Stomach smooth muscle (tissue), 2 donors: ENCODE data around the gene C12orf75.

ENCODE experiments used
- H3K27ac ChIP-seq: one replicate; pipeline ENCODE4 v1.7.0; 2013; ENCODE audit warnings: mild to moderate bottlenecking, low read length, inconsistent platforms
- H3K27me3 ChIP-seq, 2 donors: one replicate each; pipeline ENCODE4 v1.7.0; 2013; ENCODE audit warnings: low read length in 2 of 2; ENCODE audit not compliant: insufficient read depth in 2 of 2, control insufficient read depth in 1 of 2
- H3K36me3 ChIP-seq, 2 donors: one replicate each; pipeline ENCODE4 v1.7.0; 2013; ENCODE audit warnings: low read length in 2 of 2; ENCODE audit not compliant: control insufficient read depth in 2 of 2, insufficient read depth in 2 of 2
- H3K4me1 ChIP-seq: one replicate; pipeline ENCODE4 v1.7.0; 2013; ENCODE audit warnings: low read length; ENCODE audit not compliant: control insufficient read depth, insufficient read depth
- H3K4me3 ChIP-seq, 2 donors: one replicate each; pipeline ENCODE4 v1.7.0; 2013; ENCODE audit warnings: low read length in 2 of 2
- H3K9ac ChIP-seq, 2 donors: one replicate each; pipeline ENCODE4 v1.7.0; 2013; ENCODE audit warnings: low read length in 2 of 2, mild to moderate bottlenecking in 1 of 2
- H3K9me3 ChIP-seq, 2 donors: one replicate each; pipeline ENCODE4 v1.7.0; 2013; ENCODE audit warnings: low read length in 2 of 2; ENCODE audit not compliant: control insufficient read depth in 2 of 2
- donor health status: healthy.
- donor health status: Pancreatic carcinoma.

C12orf75 gene

DNA sequence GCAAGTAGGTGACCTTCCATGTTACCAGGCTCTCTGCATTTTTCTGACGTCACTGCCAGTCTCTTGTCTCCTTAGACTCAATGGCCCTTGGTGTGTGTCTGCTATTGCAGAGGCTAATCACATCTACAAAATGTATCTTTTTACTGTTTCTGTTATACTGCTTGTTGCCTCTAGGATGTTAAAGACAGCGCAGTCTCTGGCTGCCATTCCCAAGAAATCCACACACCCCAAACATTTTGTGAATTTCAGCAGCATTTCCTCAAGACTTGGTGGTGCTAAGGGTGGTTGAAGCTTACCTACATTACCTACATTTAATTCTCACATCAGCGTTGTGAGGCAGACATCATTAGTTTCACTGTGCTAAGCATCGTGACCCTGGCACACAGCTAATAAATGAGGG is 87.2 kb downstream of the C12orf75 start:
- no peak overlapping the region for H3K27ac ChIP-seq
- H3K9ac ChIP-seq: no peak overlapping the region
- H3K4me3 ChIP-seq: no peak overlapping the region
- H3K9me3 ChIP-seq: no peaks in the 10 kb centered on the region
- no peaks in the 10 kb centered on the region for H3K36me3 ChIP-seq
- H3K4me1 ChIP-seq: no peaks in the 10 kb centered on the region
- H3K27me3 ChIP-seq: peaks cover 0 to 2% of the 10 kb centered on the region in 2 donors

DNA sequence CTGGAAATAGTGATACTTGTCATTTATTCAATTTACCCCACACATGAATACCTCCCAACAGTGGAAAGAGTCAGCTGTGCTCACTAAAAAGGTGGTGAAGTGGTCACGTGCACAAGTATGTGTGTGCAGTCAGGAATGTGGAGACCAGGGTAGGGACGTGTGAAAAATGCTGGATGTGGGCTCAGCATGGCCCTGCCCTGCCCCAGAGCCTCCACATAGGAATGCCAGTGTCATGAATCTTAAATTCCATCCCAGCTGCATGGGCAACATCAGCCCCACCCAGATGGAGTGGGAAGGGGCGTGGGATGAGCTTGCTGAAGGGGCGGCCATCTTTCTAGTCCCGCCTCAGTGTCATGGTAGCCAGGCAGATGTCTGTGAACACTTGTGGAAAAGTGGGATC is 87.7 kb downstream of the C12orf75 start:
- no peaks in the 10 kb centered on the region for H3K9me3 ChIP-seq
- H3K4me1 ChIP-seq: no peaks in the 10 kb centered on the region
- peaks cover 0 to 2% of the 10 kb centered on the region in 2 donors for H3K27me3 ChIP-seq
- no peaks in the 10 kb centered on the region for H3K36me3 ChIP-seq
- no peak overlapping the region for H3K27ac ChIP-seq
- no peak overlapping the region for H3K9ac ChIP-seq
- no peak overlapping the region for H3K4me3 ChIP-seq

DNA sequence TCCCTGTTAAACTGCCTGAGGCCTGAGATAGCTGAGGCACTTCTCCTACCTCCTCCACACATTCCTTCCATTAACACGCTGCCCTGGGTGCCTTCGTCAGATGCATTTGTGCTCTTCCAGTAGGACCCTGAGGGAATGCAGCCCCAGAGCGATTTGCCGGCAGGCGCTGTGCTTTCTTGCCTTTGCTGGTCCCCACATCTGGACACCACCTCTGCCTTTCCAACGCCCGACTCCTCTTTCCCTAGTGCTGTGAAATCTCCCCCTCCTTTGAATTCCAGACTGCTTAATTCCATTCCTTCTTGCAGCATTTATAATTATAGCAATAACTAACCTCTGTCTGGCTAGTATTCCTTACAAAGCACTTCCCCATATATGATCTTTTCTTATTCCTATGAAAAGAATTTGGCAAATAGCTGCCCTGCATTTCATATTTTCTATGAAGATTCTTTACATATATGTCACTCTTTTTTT is 88.4 kb downstream of the C12orf75 start:
- no peaks in the 10 kb centered on the region for H3K27me3 ChIP-seq
- H3K27ac ChIP-seq: no peak overlapping the region
- H3K4me1 ChIP-seq: no peaks in the 10 kb centered on the region
- no peak overlapping the region for H3K9ac ChIP-seq
- no peaks in the 10 kb centered on the region for H3K36me3 ChIP-seq
- no peak overlapping the region for H3K4me3 ChIP-seq
- no peaks in the 10 kb centered on the region for H3K9me3 ChIP-seq

DNA sequence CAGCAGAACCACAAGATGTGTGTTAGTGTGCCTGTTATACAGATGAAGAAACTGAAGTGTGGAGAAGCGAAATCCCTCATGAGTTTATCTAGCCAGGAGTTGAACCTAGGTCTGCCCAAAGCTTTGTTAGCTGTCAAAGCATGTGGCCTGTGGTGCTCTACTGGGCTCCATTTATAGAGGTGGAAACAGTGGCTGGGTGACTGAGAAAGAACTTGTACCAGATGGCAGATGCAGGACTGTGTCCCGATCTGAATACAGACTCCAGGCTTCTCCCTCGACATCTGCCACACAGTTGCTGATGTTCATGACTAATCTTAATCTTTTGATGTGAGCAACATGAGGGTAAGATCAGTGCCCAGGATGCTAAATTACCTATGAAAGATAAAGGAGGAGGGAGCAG is 89.1 kb downstream of the C12orf75 start:
- H3K4me3 ChIP-seq: no peak overlapping the region
- no peaks in the 10 kb centered on the region for H3K4me1 ChIP-seq
- no peaks in the 10 kb centered on the region for H3K9me3 ChIP-seq
- no peaks in the 10 kb centered on the region for H3K27me3 ChIP-seq
- no peaks in the 10 kb centered on the region for H3K36me3 ChIP-seq
- no peak overlapping the region for H3K9ac ChIP-seq
- H3K27ac ChIP-seq: no peak overlapping the region

DNA sequence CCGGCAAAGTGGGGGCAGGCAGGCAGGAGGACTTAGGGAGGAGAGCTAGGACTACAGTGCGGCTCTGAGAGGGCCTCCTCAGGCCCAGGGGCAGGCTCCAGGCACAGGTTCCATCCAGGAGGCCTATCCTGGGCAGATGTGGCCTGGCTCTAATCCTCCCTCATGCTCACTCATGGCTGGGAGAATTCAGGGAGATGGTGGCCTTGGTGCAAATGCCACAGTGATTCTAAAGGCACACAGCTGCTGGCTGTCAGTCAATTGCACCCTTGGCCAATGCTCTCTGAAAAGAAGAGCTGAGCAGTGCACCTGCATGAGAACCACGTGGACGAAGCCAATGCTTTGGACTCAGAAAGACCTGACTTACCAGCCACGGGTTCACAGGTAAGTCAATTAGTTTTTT is 89.6 kb downstream of the C12orf75 start:
- no peaks in the 10 kb centered on the region for H3K4me1 ChIP-seq
- H3K36me3 ChIP-seq: no peaks in the 10 kb centered on the region
- no peaks in the 10 kb centered on the region for H3K9me3 ChIP-seq
- no peak overlapping the region for H3K27ac ChIP-seq
- H3K9ac ChIP-seq: no peak overlapping the region
- no peak overlapping the region for H3K4me3 ChIP-seq
- H3K27me3 ChIP-seq: no peaks in the 10 kb centered on the region

DNA sequence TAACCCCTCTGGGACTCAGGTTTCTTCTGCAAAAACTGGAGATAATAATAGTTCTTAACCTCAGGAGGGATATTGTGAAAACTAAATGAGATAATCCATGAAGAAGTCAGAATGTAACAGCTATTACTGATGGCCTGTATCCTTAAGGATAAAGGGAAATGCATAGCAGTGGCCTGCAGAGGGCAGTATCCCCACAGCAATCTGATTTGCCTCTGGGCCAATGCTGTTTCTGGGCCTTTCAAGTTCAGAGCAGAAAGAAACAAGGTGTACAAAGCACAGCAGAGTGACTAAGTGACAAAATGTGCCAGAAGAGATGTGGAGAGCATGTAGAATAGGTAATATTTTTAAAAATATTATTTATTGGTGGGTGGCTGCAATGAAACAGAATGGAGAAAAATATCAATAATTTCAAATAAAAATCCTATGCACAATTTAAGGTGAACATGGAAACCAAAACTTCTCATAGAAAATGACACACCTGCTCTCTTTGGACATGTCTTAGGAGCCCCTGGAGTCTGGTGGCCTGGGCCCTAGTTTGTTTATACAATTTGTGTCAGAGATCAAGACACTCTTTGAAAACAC is 90.3 kb downstream of the C12orf75 start:
- Histone ChIP-seq H3K27me3 (no peaks in the 10 kb centered on the region), H3K36me3 (no peaks in the 10 kb centered on the region), H3K27ac (no peak overlapping the region), H3K9me3 (no peaks in the 10 kb centered on the region), H3K4me1 (no peaks in the 10 kb centered on the region), H3K4me3 (no peak overlapping the region), H3K9ac (no peak overlapping the region)
